ENCODE measurements around the gene MAN1C1.

MAN1C1 gene

DNA sequence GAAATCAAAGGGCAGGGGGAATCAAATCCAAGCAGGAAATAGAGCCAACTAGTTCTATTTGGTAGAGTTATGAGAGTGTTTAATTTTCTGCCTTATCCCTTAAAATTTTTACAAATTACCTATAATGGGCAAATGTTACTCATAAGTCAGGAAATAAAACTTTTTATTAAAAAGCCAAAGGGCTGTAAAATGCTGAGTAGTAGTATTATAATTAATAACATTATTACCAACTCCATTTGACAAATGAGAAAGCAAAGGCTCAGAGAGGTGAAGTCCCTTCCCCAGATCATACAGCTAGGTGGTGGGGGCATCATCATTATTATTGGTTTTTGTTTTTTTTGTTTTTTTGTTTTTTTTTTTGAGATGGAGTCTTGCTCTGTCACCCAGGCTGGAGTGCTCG lies 186.8 kb downstream of the MAN1C1 start:
- no peak for DNase-seq (ENCODE audit: low spot score)

DNA sequence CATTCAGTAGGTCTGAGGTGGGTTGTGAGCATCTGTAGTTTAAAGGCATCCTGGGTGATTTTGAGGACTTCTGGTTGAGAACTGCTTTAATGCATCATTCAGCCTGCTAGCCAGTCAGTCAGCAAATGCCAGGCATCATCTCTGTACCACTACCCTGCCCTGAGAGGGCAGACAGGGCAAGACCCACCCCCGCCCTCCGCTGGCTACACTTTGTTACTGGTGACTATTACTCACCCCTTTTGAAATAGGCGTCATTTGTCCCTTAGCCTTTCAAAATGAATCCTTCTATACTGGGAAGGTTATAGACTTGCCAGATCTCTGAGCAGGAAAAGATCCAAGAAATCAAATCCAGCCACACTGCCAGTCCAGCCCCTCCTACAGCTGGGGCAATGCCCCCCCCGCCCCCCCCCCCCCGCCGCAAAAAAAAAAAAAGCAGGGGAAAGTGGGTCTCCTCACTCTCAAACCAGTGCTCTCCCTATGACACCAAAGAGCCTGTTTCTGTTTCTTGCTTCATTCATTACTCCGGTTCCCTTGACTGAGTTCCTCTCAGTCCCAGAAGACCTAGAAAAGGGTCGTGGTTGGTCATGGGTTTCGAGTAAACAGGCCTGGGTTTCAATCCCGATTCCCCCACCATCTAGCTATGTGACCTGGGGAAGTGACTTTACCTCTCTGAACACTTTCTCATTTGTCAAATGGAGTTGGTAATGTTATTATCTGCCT lies 187.8 kb downstream of the MAN1C1 start:
- no peak for DNase-seq (ENCODE audit: low spot score)

DNA sequence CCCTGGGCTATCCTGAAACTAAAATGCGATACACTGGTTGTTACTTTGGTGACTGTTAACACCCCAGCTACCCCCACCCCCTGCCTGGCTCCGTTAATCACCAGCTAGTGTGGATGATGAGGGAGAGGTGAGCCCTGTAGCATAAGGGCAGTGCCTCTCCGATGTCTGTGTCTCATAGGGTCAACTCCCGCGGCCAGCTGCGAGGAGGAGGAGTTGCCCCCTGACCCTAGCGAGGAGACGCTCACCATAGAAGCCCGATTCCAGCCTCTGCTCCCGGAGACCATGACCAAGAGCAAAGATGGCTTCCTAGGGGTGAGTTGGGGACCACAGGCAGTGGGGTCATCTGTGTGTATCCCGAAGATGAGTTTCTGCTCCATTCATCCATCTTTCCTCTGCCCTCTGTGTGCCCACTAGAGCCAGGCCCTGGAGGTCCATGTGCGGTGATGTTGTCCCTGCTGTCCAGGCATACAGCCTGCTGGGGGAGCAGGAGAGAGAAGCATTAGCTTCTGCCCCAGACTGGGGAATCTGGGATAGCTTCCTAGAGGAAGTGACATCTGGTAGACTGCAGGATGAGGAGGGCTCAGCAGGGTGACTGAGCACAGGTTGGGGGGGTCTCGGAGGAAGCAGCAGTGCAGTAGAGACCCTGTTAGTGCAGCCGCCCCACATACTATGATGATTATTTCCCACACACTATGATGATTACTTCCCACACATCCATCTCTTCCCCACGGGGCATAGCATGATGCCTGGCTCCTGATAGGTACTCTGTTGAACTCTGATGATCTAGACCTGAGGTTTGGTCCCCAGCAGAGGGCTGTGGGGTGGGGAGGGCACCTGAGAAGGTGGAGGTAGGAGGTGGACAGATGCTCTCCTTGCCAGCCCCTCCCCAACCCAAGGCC lies 188.6 kb downstream of the MAN1C1 start:
- no peak for DNase-seq (ENCODE audit: low spot score)

DNA sequence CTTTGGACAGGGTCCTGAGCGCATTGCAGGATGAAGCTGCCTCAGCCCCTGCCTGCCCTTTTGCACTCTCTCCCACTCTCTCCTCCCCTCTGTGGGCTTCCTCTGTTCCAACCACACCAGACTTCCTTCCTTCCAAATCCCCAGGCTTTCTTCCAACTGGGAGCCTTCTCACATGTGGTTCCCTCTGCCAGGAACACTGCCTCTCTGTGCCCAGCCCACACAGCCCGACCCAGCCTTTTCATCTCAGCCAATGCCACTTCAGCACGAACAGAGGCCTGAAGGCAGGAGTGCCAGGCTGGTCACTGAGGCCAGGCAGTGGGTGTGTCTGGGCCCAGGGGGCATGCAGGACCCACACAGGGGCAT lies 189.3 kb downstream of the MAN1C1 start:
- DNase-seq (ENCODE audit: low spot score), result no peak

DNA sequence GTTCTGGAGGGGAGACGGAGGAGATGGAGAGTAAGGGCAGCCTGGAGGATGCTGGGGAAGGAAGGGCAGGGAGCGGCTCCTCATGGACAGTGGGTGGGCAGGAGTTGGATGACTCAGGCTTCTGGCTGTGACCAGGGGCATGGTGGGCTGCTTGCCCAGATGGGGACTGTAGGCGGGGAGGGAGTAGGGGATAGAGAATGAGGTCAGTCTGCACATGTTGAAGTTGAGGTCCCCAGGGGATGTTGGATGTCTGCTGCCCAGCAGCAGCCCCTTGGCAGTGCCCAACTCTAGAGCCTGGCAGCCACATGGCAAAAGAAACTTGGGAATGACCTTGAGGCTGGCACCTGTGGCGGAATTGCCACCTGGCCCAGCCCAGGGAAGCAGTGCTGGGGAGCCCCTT lies 189.8 kb downstream of the MAN1C1 start:
- DNase-seq (ENCODE audit: low spot score), result no peak

DNA sequence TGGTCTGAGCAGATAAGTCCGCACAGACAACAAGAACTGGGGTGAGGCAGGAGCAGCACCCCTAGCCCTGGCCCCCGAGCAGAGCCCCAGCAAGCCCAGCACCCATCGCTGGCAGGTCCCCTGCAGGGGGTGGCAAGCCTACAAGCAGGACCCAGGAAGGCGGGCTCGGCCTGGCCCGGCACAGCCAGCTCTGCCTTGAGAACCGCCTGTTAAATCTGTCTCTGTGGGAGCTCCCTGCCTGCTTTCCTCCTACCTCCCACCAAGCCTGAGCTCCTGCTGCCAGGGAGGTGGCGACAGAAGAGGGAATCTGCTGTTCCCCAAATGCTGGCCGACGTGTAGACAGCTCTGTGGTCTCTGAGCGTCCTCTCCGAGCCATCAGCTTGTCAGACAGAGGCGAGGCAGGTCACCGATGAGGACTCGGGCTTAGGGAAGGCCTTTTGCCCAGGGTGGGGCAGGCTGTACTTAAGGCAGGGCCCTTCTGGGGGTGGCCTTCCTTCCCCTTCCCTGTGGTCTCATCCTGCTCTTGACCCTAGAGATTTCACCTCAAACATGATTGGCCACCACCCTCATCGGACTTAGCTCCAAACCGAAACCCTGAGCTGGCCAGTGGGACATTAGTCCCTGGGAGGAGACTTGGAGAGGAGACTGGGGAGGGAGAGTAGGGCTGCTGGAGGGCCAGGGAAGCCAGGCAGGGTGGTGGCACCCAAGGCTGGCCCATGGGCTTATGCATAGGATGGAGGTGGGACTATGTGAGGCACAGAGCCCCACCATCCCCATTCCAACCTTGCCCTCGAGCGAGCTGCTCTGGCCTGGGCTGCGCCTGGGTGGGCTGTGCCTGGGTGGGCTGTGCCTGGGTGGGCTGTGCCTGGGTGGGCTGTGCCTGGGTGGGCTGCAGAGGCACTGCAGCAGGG lies 191.1 kb downstream of the MAN1C1 start:
- DNase-seq (ENCODE audit: low spot score), result no peak

DNA sequence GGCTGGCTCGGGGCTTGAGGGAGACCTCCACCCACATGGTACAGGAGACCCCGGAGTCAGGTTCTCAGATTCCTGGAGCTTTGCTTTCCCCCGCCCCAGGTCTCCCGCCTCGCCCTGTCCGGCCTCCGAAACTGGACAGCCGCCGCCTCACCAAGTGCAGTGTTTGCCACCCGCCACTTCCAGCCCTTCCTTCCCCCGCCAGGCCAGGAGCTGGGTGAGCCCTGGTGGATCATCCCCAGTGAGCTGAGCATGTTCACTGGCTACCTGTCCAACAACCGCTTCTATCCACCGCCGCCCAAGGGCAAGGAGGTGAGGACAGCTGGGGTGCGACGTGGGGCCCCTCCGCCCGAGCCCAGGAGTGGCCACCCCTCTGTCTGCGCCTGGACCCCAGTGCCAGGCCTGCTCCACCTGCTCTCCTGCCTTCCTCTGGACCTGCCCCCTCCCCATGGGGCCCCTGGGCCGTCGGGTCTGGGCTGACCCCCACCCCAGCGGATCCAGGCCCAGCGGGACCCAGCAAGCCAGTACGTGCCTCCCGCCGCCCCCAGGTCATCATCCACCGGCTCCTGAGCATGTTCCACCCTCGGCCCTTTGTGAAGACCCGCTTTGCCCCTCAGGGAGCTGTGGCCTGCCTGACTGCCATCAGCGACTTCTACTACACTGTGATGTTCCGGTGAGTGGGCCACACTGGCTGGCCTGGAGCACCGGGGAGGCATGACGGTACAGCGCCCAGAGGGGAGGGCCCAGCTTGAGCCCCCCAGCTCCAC lies 192.1 kb downstream of the MAN1C1 start:
- DNase-seq (ENCODE audit: low spot score), result no peak

DNA sequence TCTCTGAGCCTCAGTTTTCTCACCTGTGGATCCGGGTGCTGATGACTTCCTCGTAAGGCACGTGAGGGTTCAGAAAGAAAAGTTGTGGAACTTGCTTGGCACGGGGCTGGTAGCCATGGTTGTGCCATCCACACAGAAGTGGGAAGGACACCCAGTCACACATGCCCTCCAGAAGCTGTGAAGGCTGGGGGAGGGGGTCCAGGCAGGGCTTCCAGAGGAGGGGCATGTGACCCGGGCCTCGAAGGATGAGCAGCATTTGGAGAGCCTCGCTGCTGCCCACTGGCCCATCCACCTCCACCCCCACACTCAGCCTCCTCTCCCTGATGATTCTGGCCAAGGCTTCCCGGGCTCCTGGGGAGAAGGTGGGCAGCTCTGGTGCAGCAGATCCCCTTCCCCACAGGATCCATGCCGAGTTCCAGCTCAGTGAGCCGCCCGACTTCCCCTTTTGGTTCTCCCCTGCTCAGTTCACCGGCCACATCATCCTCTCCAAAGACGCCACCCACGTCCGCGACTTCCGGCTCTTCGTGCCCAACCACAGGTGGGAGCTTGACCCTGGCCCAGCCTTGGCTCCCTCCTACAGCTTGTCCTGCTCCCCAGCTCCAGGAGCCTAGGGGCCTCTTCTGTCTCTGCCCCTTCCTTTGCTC lies 192.8 kb downstream of the MAN1C1 start:
- no peak for DNase-seq (ENCODE audit: low spot score)

DNA sequence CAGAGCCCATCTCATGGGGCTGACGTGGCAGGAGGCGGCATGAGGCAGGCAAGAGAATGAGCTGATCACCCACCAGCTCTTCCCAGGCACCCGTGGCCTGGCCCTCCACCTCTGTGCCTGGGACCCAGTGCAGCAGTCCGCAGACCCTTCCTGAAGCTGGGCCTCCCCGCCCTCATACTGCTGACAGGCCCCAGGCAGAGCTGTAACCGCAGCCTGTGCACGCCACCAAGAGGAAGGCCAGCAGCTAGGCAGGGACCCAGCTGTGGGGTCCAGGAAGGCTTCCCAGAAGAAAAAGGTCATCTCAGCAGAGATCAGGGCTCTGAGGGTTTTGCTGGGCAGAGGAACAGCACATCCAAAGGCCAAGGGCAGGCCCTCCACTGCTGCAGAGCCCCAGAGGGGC lies 193.3 kb downstream of the MAN1C1 start:
- no peak for DNase-seq (ENCODE audit: low spot score)

DNA sequence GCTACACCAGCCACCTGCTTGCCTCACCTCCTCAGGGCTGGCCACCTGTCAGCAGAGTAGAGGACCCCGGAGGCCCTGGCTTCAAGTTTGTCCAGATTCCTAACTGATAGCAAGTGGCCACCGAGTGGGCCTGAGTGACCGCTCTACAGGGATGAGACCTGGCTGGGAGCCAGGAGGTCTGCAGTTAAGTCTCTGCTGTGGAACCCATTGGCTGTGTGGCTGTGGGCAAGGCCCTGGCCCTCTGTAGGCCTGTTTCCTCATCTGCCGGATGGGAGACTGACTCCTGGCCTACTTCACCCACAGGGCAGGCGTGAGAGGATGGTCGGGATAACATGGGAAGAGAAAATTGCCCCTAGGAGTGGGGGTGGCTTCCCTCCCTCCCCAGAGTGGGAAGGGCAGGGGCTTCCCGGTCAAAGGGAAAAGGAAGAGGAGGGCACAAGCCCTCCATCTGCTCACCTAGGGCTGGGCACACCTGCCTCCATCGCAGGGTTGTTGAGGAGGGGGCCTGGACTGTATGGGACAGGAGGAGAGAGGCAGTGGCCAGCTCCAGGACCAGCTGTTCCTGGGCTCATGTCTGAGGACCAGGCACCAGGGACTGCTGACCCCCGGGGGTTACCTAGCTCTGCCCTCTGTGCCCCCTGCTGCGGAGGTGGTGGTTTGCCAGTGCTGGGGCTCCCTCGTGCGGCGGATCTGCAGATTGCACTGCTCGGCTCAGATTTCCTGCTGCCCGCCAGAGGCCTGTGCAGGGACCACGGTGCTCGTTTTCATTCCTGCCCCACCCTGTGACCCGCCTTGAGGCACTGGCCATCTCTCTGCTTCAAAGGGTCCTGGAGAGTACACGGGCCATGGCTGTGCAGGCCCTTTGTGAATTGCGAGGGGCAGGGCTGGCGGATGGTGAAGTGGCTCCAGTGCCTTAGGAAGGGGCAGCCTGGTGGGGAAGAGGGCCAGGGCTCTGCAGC lies 194.0 kb downstream of the MAN1C1 start:
- DNase-seq (ENCODE audit: low spot score), result peak; percentile 50

DNA sequence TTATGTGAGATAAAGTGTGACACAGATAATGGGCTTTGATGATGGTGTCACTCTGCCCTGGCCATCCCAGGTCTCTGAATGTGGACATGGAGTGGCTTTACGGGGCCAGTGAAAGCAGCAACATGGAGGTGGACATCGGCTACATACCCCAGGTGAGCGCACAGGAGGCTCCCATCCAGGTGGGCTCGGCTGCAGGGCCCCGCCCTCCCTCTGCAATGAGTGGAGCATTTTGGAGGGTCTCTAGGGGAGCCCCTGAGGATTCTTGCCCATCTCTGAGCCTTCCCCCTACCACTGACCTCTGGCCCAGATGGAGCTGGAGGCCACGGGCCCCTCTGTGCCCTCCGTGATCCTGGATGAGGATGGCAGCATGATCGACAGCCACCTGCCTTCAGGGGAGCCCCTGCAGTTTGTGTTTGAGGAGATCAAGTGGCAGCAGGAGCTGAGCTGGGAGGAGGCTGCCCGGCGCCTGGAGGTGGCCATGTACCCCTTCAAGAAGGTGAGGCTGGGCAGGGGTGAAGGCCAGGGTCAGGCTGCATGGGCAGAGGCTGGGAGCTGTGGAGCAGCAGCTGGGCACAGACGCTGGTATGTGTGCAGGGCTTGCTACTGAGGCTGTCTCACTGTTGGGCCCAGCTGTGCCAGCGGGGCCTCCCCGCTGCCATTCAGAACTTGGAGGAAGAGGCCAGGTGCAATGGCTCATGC lies 194.9 kb downstream of the MAN1C1 start:
- no peak for DNase-seq (ENCODE audit: low spot score)

DNA sequence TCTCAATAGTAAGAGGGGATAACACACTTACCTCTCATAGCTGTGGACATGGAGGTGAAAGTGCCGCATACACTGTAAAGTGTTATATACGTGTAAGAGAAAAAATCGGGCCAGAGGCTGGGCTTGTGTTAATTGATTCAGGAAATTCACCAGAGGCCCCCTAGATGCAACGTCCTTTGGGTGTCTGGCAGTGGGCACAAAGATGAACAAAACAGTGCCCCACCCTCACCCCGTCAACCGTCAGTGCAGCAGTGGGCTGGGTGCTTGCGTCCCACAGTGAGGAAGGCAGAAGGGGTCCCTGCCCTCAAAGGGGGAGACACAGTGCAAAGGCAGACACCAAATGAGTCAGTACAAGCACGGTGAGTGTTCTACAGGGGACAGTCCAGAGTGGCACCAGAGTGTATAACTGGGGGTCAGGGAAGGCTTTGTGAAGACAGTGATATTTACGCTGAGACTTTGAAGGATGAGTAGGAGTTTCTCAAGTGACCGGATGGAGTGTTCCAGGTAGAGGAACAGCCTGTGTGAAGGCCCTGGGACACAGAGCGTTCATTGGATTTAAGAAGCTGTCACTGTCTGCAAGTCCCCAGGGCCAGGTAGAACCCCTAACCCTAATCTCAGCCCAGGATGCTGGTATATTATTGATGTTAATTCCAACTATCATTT lies 196.6 kb downstream of the MAN1C1 start:
- DNase-seq (ENCODE audit: low spot score), result no peak

DNA sequence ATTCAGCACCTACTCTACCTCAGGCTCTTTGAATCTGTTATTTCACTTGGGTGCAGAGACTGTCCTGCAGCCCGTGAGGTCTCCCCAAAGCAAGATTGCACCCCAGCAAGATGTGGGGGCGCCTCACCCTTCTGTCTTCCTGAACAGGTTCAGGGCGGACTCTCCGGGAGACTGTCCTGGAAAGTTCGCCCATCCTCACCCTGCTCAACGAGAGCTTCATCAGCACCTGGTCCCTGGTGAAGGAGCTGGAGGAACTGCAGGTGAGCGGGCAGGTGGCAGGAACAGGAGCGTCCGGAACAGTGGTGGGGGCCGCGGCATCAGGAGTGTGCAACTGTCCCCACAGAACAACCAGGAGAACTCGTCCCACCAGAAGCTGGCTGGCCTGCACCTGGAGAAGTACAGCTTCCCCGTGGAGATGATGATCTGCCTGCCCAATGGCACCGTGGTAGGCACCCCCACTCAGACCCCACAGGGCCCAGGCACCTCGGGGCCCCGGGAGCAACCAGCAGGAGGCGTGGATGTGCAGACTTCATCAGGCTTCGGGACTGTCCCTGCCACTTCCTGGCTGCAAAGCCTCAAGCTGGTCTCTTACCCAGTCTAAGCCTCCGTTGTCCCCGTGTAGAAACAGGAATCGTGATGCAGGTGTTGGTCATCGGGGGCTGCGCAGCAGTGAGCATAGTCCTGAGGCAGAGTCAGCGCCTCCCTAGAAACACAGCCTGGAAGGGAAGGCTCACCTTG lies 197.3 kb downstream of the MAN1C1 start:
- no peak for DNase-seq (ENCODE audit: low spot score)

DNA sequence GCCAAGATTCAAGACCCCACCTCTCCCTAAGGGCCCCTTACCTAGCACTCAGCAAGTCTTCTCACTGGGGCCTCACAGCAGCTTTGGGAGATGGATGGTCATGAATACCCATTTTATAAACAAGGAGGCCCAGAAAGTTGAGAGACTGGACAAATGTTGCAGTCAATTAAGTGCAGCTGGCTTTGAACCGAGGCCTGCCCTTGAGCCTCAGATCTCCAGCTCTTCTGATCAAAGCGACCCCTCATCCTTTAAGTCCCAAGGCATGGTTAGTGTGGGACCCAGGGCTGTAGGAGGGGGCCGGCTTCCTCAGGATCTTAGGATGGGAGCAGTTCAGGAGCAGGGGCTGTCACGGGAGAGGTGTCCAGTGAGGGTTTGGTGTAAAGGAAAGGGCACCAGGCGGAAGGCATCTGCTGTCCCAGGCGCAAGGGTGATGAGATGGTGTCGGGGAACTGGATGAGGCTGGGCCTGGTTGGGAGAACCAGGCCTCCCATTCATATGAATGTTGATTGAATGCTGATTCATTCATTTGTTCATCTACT lies 198.0 kb downstream of the MAN1C1 start:
- DNase-seq (ENCODE audit: low spot score), result no peak

DNA sequence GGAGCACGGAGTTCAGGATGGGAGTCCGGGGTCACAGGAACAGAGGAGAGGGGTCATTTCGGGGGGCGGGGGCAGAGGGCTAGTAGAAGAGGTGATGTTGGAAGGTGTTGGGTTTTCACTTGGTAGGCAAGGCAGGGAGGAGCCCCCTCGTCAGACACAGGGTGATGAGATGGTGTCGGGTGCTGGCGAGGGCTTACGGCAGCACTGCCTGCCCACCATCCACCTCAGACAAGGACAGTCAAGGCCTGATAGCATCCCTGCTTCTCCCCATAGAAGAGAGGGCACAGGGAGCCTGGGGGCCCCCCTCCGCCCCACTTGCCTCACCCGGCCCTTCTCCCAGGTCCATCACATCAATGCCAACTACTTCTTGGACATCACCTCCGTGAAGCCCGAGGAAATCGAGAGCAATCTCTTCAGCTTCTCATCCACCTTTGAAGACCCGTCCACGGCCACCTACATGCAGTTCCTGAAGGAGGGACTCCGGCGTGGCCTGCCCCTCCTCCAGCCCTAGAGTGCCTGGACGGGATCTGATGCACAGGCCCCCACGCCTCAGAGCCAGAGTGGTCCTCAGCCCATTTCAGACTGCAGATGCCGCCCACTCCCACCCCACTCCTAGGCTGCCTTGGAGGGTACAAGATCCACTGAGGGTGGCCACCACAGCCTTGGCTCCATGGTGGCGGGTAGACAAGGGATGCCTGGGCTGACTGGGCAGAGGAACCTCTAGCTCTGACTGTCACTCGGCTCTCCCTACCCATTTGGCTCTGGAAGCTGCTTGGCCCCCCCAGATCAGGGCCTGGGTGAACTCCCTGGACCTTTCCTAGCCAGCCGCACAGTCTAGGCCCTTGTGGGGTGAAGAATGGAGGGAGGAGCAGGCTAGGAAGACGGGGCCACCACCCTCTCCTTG lies 198.9 kb downstream of the MAN1C1 start:
- DNase-seq (ENCODE audit: low spot score), result no peak

DNA sequence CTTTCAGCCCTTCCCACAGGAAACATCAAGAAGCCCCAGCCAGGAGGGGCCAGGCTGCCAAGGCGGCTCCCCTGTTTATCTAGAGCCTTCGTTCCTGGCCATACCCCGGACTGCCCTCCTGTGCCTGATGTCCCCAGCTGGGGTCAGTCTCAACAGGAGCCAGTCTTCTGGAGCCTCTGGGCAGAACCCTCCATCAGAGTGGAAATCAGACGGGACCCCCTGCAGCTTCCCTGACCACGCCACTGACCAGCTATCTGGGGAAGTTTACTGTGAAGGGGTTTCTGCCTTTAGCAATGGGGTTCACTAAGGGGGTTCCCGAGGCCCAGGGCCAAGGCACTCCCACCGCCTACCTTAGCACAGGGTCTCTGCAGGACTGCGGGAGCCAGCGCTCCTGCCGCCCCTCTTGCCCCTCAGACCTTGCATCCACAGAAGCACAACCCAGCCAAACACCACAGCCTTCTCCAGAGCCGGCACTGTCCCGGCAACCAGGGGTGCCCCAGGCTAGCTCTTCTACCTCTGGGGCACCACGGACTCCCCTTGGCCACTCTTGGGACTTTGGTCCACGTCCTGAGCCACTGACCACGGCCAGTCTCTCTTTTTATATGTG lies 199.6 kb downstream of the MAN1C1 start:
- no peak for DNase-seq (ENCODE audit: low spot score)

Measured in hematopoietic multipotent progenitor cell treated with erythropoietin and hydrocortisone succinate and interleukin-3 and kit ligand, for 17 days (in vitro differentiated cells).